Measurements from ENCODE around the gene GBP3. TPM values are rescaled to one million over a fixed set of nuclear protein-coding genes. Genes with fewer than 3 reads are reported as not detected.
A peak's percentile ranks its signal among the peaks of the same experiment; 100 is the strongest.

GBP3 gene
- total RNA-seq, result 28.5 TPM

- H3K4me3 ChIP-seq, result peak within 1 kb of the TSS; percentile 56 to 68
- H3K27ac ChIP-seq, result peak within 1 kb of the TSS; percentile 82 to 83
- no peaks in the 10 kb centered on the region for H3K27me3 ChIP-seq
- H3K36me3 ChIP-seq, result peaks cover 0 to 11% of the 10 kb centered on the region in 2 donors
- TF ChIP-seq CTCF (IDR thresholded peaks at IDR 0.05), result no peak
- no peaks in the 10 kb centered on the region for H3K9me3 ChIP-seq
- intact Hi-C loops (cut with DNase I), result loop anchor here (2.0 to 5.0 kb wide), 2 partner anchors 42 to 130 kb away; partner anchors contain the start of genes GBP1 and GTF2B
- no peak for DNase-seq (ENCODE audit: low spot score in 2 of 2)
- peaks cover 0 to 10% of the 10 kb centered on the region in 2 donors for H3K4me1 ChIP-seq
Measured at GRCh38 chr1:89022167-89022959, at the start of gene GBP3. Gene GBP3, minus strand, starts transcription at chr1:89022866. Its CDS starts 2,145 bp downstream, at chr1:89020721.

DNA sequence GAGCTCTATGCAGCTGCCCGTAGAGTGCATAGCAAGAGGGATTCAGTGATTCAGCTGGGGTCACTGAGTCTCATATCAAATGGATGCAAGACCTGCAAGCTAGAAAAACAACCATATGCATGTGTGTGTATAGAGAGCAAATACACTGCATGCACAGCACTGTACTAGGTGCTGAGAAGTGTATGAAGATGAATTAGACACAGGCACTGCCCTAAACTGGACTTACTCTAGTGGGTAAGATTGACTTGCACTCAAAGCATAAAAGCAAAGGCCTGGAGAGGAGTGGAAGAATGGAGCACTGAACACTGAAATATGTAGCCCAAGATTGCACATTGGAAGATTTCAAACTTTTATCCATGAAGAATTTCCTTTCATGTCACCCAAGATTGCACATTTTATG, 47.8 kb upstream of the GBP3 start:
- H3K4me3 ChIP-seq, result peak overlapping the region in 1 of 2 donors; percentile 53
- H3K4me1 ChIP-seq, result peaks cover 0 to 5% of the 10 kb centered on the region in 2 donors
- no peak for TF ChIP-seq CTCF (IDR thresholded peaks at IDR 0.05)
- intact Hi-C loops (cut with DNase I), result no loop called here
- no peak for DNase-seq (ENCODE audit: low spot score in 2 of 2)
- no peak overlapping the region for H3K27ac ChIP-seq
- no peaks in the 10 kb centered on the region for H3K27me3 ChIP-seq
- peaks cover 0 to 3% of the 10 kb centered on the region in 2 donors for H3K9me3 ChIP-seq
- H3K36me3 ChIP-seq, result no peaks in the 10 kb centered on the region

DNA sequence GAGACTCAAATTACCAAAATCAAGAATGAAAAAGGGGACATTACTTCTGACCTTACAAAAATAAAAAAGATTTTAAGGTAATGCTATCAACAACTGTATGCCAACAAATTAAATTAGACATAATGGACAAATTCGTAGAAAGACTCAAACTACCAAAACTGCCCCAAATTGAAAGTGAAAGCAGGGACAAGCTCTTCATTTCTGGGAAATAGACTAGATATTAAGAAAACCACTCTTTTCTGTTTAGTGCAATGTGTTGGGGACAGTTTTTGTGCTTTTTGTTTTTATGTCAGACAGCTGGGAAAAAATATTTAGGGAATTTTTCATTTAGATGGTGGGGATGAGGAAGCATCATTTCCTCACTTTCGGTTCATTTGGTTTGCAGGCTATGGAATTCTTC, 47.3 kb upstream of the GBP3 start:
- Histone ChIP-seq H3K4me3 (peak overlapping the region; percentile 23 to 53), H3K4me1 (peaks cover 0 to 6% of the 10 kb centered on the region in 2 donors), H3K27ac (no peak overlapping the region), H3K36me3 (no peaks in the 10 kb centered on the region), H3K27me3 (no peaks in the 10 kb centered on the region), H3K9me3 (peaks cover 0 to 3% of the 10 kb centered on the region in 2 donors)
- DNase-seq (ENCODE audit: low spot score in 2 of 2), result no peak
- intact Hi-C loops (cut with DNase I), result no loop called here
- TF ChIP-seq CTCF (IDR thresholded peaks at IDR 0.05), result no peak

DNA sequence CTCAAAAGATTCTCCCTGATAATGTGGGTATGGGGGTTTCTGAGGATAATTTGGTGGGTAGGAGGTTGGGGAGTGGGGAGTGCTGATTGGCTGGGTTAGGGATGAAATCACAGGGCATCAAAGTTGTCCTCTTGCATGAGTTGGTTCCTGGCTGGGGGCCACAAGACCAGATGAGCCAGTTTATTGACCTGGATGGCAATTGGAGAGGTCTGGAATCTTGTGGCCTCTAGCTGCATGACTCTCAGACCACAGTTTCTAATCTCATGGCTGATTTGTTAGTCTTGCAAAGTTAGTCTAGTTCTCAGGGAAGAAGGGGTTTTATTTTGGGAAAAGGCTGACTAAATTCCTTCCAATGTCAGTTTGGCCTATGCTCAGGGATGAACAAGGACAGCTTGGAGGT, 45.6 kb upstream of the GBP3 start:
- H3K9me3 ChIP-seq, result no peaks in the 10 kb centered on the region
- intact Hi-C loops (cut with DNase I), result no loop called here
- H3K4me1 ChIP-seq, result peaks cover 0 to 8% of the 10 kb centered on the region in 2 donors
- H3K27ac ChIP-seq, result no peak overlapping the region
- no peak for DNase-seq (ENCODE audit: low spot score in 2 of 2)
- no peak for TF ChIP-seq CTCF (IDR thresholded peaks at IDR 0.05)
- H3K27me3 ChIP-seq, result no peaks in the 10 kb centered on the region
- no peak overlapping the region for H3K4me3 ChIP-seq
- H3K36me3 ChIP-seq, result no peaks in the 10 kb centered on the region

GRCh38 chr1:89065079-89065868, 42.6 kb upstream of the GBP3 start, which contains the start of gene GBP1:
Gene GBP1, minus strand, starts transcription at chr1:89065208. Its CDS starts 1,974 bp downstream, at chr1:89063234.
- intact Hi-C loops (cut with DNase I), result loop anchor here (2.0 kb wide), 1 partner anchor 42 kb away; the partner anchor contains the start of gene GBP3
- Histone ChIP-seq H3K9me3 (no peaks in the 10 kb centered on the region), H3K27ac (peak within 1 kb of the TSS; percentile 72 to 85), H3K4me3 (peak within 1 kb of the TSS; percentile 54 to 69), H3K27me3 (no peaks in the 10 kb centered on the region), H3K4me1 (peaks cover 4 to 26% of the 10 kb centered on the region in 2 donors), H3K36me3 (peaks cover 0 to 2% of the 10 kb centered on the region in 2 donors)
- DNase-seq (ENCODE audit: low spot score in 2 of 2), result no peak
- no peak for TF ChIP-seq CTCF (IDR thresholded peaks at IDR 0.05)
